Progenitor cell of endocrine pancreas (in vitro differentiated cells): ENCODE results near the gene ZNF106. TPM values are rescaled to one million over a fixed set of nuclear protein-coding genes. Genes with fewer than 3 reads are reported as not detected.
A peak's percentile ranks its signal among the peaks of the same experiment; 100 is the strongest.

Source experiments
- DNase-seq: peaks from one replicate; pipeline ENCODE4 v3.0.0; 2021; ENCODE audit warnings: low spot score; ENCODE audit not compliant: unreplicated experiment
- H3K27ac Mint-ChIP-seq: 2 replicates; pipeline ENCODE4 v1.8.0; 2021; ENCODE audit warnings: mild to moderate bottlenecking, moderate library complexity, mixed read lengths
- H3K27me3 Mint-ChIP-seq: 2 replicates; pipeline ENCODE4 v1.8.0; 2021; ENCODE audit warnings: mixed read lengths
- H3K36me3 Mint-ChIP-seq: 2 replicates; pipeline ENCODE4 v1.8.0; 2022; ENCODE audit warnings: mixed read lengths; ENCODE audit not compliant: insufficient read depth
- H3K4me1 Mint-ChIP-seq: 2 replicates; pipeline ENCODE4 v1.8.0; 2021; ENCODE audit warnings: low read depth, mixed read lengths
- H3K4me3 Mint-ChIP-seq: 2 replicates; pipeline ENCODE4 v1.8.0; 2021; ENCODE audit warnings: low read depth, mild to moderate bottlenecking, moderate library complexity, mixed read lengths
- H3K9me3 Mint-ChIP-seq: 2 replicates; pipeline ENCODE4 v1.8.0; 2021; ENCODE audit warnings: low read depth, mixed read lengths
- CTCF ChIP-seq: fragments of 200-600 bp; sonication (generic); IDR thresholded peaks from one replicate; pipeline ENCODE4 v1.5.0; 2021; ENCODE audit warnings: antibody characterized with exemption, mild to moderate bottlenecking; ENCODE audit not compliant: unreplicated experiment
- total RNA-seq: library from RNA; stranded (reverse); gene quantifications from 2 replicates; pipeline ENCODE4 v1.2.1, GENCODE V29; 2021

ZNF106 gene
- total RNA-seq, 1 donor from 2014 or later = 52.4 TPM

- Mint-ChIP-seq H3K4me3 (peak overlapping the region; percentile 24), H3K4me1 (peaks cover 21% of the 10 kb centered on the region), H3K27ac (peak overlapping the region; percentile 3), H3K9me3 (no peaks in the 10 kb centered on the region), H3K36me3 (no peaks in the 10 kb centered on the region), H3K27me3 (no peaks in the 10 kb centered on the region)
- DNase-seq = no peak
- no peak for TF ChIP-seq CTCF
Measured at GRCh38 chr15:42493679-42494078, 2.7 kb upstream of the ZNF106 start.

- no peaks in the 10 kb centered on the region for H3K27me3 Mint-ChIP-seq
Measured at GRCh38 chr15:42491539-42492225, 741 bp upstream of the ZNF106 start.

GRCh38 chr15:42490291-42490670 is 660 bp downstream of the ZNF106 start:
- Mint-ChIP-seq H3K9me3 (no peaks in the 10 kb centered on the region), H3K4me3 (peak overlapping the region; percentile 92), H3K27ac (peak overlapping the region; percentile 99), H3K27me3 (no peaks in the 10 kb centered on the region), H3K4me1 (peaks cover 7% of the 10 kb centered on the region), H3K36me3 (no peaks in the 10 kb centered on the region)
- no peak for TF ChIP-seq CTCF
- DNase-seq = no peak

More at GRCh38 chr15:42491539-42492225, 741 bp upstream of the ZNF106 start:
- peak overlapping the region; percentile 99 for H3K27ac Mint-ChIP-seq
- H3K9me3 Mint-ChIP-seq = no peaks in the 10 kb centered on the region
- no peak for DNase-seq
- TF ChIP-seq CTCF = no peak
- no peaks in the 10 kb centered on the region for H3K36me3 Mint-ChIP-seq
- H3K4me1 Mint-ChIP-seq = peaks cover 18% of the 10 kb centered on the region
- H3K4me3 Mint-ChIP-seq = peak overlapping the region; percentile 92

- peaks cover 2% of the 10 kb centered on the region for H3K36me3 Mint-ChIP-seq
- no peaks in the 10 kb centered on the region for H3K27me3 Mint-ChIP-seq
- H3K4me3 Mint-ChIP-seq = no peak overlapping the region
- no peaks in the 10 kb centered on the region for H3K9me3 Mint-ChIP-seq
- no peaks in the 10 kb centered on the region for H3K4me1 Mint-ChIP-seq
- no peak for TF ChIP-seq CTCF
- H3K27ac Mint-ChIP-seq = no peak overlapping the region
- DNase-seq = no peak
Measured at GRCh38 chr15:42483677-42484076, 7.3 kb downstream of the ZNF106 start.

- peak overlapping the region; percentile 27 for H3K27ac Mint-ChIP-seq
- H3K36me3 Mint-ChIP-seq = peaks cover 2% of the 10 kb centered on the region
- no peak for TF ChIP-seq CTCF
- no peaks in the 10 kb centered on the region for H3K4me1 Mint-ChIP-seq
- no peaks in the 10 kb centered on the region for H3K27me3 Mint-ChIP-seq
- H3K9me3 Mint-ChIP-seq = no peaks in the 10 kb centered on the region
- DNase-seq = no peak
- H3K4me3 Mint-ChIP-seq = no peak overlapping the region
Measured at GRCh38 chr15:42482701-42483100, 8.2 kb downstream of the ZNF106 start.
